Stimulated activated CD4-positive, alpha-beta T cell treated with anti-CD3 and anti-CD28 coated beads, TNF-alpha, amount 100 ng/mL, for 1 hour (primary cell): Measurements from ENCODE around the gene C2CD4D.

Experiments
- DNase-seq, 3 donors: peaks; one replicate each; pipeline ENCODE4 v3.0.0-alpha.2; 2020; ENCODE audit warnings: low read depth in 3 of 3, low spot score in 1 of 3

Gene C2CD4D

GRCh38 chr1:151835596-151835995, 4.0 kb downstream of the C2CD4D start:
- no peak for DNase-seq

- DNase-seq: no peak
These were observed 5.4 kb downstream of the C2CD4D start for GRCh38 chr1:151834239-151834638.

DNA sequence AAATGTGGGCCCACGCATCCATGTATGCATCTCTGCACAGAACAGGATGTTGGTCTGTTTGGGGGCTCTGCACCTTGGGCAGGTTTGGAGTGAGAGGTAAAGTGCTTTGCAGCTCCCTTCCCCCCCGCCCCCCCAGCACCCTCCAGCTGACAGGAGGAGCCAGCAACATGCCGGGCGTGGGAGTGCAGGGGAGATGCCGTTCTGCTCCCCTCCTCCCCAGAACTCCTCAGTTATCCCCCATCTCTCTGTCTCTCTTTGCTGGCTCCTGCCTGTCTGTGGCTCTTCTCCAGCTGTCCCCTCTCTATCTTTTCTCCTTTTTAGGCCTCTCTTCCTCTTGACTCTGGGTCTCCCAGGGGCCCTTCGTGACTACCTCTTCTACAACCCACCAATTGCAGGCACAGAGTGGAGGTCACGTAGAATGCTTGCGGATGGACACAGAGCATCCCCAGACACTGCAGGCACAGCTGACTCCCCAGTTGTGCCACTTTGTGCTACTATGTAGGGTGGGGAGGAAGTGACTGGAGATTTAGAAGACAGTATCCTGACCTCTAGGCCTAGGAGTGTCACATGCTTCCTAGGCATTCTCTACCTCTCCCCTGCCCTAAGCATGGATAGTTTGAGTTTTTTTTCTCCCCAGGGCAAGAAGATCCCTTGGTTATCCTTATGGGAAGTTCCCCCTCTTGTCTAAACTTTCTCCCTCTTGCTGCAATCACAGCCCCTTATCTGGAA, 6.3 kb downstream of the C2CD4D start:
- DNase-seq: no peak

DNA sequence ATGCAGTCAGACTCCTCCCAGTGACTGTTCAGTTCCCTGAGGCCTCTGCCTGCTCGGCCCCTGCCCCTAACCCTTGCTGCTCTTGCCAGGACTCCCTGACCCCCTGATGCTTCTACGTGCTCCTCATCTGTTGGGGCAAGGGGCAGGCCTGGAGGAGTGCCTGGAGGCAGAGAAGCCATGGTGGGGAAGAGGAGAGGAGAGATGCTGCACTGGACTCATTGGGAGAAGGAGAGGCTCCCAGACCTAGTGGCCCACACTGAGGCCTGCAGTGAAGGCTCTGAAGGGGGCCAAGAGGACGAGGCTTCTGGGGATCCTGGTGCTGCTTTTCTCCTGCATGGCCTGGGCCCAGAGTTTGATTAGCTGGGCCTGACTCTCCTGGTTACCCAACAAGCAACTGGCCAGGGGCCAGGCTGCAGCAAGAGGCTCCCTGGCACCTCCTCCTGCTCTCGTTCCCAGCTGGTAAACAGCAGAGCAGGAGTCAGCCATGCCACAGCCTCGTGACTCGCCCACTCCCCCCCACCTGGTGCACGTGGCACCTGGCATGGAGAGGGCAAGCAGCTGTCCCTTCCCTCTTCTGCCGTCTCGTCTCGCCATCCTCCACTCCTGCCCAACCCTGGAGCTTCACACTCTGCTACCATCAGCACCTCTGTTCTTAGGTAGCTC, 7.2 kb downstream of the C2CD4D start:
- no peak for DNase-seq

GRCh38 chr1:151831605-151832004, 8.0 kb downstream of the C2CD4D start, which contains the start of gene RORC:
RORC (minus strand) TSS chr1:151831802; CDS start chr1:151831764, 38 bp downstream.
- DNase-seq: no peak

DNA sequence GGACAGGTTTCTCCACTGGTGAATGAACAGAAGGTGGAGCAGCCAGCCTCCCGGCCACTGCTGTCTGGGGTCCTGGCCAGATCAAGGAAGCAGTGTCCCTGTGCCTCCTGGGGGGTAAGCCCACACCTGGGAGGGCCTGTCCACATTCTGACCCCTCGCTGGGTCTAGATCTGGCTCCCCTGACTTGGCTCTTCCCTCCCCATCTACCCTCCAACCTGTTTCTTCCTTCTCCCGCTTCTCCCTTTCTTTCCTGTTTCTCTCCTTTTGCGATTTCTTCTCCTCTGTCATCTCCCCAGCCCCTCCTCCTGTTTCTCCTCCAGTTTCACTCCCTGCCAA, 8.4 kb downstream of the C2CD4D start:
- no peak for DNase-seq

- no peak for DNase-seq
These were observed 9.6 kb downstream of the C2CD4D start for GRCh38 chr1:151830055-151830454.

GRCh38 chr1:151829352-151830046, 10.1 kb downstream of the C2CD4D start:
- no peak for DNase-seq

DNA sequence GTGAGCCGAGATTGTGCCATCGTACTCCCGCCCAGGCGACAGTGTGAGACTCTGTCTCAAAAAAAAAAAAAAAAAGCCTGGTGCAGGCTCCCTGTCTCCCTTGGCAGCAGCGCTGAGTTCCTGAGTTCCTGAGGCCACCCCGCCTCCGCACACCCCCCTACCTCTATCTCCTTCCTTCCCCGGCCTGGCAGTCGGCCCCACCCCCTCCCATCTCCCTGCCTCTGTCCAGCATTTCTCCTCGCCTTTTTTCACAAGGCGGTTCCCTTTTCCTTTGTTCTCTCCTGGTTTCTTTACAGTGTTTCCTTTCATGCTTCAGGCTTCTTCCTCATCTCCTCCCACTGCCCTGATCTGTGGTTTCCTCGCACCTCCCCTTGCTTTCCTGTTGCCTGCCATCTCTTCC, 10.7 kb downstream of the C2CD4D start:
- DNase-seq: no peak

DNA sequence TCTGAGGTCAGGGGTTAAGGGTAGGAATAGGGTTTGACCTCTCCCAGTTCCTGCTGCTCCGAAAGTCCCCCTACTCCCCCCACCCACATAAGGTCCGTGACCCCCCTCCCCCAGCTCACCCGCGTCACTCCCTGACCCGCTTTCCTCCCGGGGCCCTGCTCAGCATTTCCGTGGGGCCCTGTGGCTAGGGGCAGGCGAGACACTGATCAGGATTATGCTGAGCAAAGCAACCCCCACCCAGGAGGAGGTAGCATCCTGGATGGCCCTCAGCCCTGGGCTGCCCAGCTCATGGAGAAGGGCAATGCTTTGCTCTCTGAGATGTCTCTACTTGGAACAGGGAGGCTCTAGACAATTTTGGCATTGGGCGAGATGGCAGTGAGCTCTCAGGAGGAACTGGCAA, 11.8 kb downstream of the C2CD4D start:
- no peak for DNase-seq

DNA sequence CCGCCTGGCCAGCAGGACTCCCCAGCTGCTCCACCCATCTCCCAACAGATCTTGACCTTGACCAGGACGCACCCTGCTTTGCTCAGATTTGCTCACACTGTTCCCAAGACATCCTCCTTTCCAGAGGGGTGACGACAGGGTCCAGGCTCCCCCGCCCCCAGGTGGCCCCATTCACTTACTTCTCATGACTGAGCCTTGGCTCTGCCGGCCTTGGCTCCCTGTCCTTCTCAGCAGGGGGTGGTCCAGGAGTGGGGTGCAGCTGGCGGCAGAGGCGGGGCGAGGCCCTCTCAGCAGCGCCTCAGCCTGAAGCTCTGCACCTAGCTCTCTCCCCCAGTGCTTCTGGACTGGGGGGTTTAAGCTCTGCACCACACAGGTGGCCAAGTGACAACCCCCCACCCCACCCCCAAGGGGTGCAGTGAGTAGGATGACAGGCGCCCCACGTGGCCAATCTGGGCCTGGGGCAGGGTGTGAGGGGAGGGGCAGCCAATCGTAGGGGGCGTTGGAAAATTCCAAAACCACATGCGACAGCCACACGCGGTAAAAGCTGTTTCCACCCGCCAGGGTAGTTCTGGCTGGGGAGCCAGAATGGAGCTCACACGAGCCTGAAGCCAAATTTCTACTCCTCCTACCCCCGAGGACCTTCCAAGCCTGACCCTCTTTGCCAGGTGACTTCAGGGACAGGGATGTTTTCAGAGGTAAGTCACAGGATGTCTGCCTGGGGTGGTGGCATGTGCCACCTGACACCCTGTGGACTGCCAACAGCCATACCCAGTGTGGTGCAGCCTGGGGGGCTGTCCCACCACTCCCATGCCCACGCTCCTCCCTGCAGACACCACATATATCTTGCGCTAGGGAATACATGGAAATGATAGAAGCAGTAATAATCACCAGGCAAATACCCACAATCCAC, 13.6 kb downstream of the C2CD4D start:
- no peak for DNase-seq

DNA sequence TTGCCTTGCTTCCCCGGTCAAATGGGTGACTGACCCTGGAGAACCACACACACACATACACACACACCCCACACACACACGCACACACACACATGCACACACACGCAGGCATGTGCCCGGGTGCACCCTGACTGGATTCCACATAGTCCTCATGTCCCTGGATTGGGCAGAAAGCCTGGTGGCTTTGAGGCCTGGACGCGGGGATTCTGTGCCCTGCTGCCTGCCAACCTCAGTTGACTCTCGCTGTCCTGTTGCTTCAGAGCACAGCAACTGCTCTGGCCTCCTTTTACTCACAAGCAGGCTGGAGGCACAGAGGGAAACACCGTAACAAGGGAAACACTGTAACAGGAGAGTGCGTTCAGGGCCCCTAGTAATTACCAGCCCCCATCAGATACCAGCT, 14.4 kb downstream of the C2CD4D start:
- no peak for DNase-seq

DNA sequence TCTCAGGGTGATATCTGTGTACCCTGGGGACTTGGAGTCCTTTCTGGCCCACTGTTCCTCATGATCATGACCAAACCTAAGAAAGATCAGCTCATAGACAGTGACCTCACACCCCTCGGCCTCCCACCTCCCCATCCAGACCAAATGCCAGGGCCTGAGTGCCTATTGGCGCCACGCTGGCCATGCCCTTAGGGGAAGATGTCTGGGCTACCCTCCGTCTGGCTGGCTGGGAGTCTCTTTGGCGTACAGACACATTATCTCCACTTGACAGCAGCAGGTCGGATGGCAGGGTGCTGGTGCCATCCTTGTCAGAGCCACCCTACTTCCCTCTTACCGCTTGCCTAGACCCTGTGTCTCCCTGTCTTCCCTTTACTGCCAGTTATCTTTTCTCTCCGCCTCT, 16.4 kb downstream of the C2CD4D start:
- DNase-seq: no peak

GRCh38 chr1:151822404-151822803, 17.2 kb downstream of the C2CD4D start:
- peak in 1 of 3 donors; percentile 39 for DNase-seq

DNA sequence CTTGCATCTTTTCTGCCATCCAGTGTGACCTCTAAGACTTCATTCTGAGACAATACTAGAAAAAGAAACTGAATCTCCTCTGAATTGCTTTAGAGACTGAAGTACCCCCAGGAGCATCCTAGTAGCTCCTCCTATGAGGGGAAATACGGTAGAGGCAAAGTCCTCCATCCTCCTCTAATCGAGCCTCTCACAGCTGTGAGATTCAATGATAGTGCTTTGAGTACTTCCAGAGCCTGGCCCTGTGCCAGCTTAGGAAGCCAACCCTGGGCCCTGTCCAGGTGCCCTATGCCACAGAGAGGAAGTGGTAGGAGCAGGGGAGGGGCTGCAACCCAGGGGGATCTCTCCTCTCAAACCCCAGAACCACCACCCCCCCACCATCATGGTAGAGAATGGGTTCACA, 18.7 kb downstream of the C2CD4D start:
- DNase-seq: no peak

- DNase-seq: no peak
These were observed 19.5 kb downstream of the C2CD4D start for GRCh38 chr1:151819976-151820623.

- no peak for DNase-seq
These were observed 20.3 kb downstream of the C2CD4D start for GRCh38 chr1:151819227-151819835.

DNA sequence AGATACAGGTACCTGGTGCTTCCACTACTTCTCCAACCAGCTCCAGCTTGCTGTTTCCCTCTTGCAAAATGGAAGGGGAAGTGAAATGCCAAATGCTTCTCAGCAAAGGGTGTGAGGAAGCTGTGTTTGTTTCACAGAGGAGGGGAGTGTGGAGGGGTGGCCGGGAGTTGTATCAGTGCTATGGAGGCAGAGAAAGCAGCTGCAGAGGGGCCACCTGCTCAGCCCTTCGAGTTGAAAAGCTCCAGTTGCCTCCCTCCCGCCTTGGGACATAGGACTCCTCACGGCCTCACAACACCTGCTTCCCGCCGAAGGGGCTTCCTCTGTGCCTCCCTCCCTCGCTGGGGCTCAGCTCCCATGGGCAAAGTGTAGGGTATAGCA, 22.3 kb downstream of the C2CD4D start:
- no peak for DNase-seq

- DNase-seq: no peak
These were observed 22.9 kb downstream of the C2CD4D start for GRCh38 chr1:151816548-151817352.
